GM12878 (cell line): ENCODE results near the gene HAP1. TPM values are rescaled to one million over a fixed set of nuclear protein-coding genes. Genes with fewer than 3 reads are reported as not detected.

ENCODE experiments used
- ATAC-seq: fragments of 200-7000 bp; cut with Tn5 transposase; 3 replicates; pipeline ENCODE4 v1.9.1; 2020; ENCODE audit warnings: mild to moderate bottlenecking, moderate library complexity
- BruUV-seq: library from RNA; stranded (reverse); fragments of 400-500 nt; replicated peaks from 2 replicates; lab custom pipeline; 2021; lab: Mats Ljungman, UMichigan
- CTCF ChIA-PET: fragments of 300-600 bp; sonication (Branson Sonifier 250); formaldehyde crosslinking; extraction: SDS; loops from one replicate; lab custom pipeline; 2021; ENCODE audit warnings: inconsistent platforms; lab: Yijun Ruan, JAX
- POLR2A ChIA-PET: fragments of 350-600 bp; formaldehyde crosslinking; extraction: SDS; loops from one replicate; lab custom pipeline; 2021; ENCODE audit warnings: inconsistent platforms; lab: Charles Lee
- RAD21 ChIA-PET: fragments of 300-600 bp; sonication (Branson Sonifier 250); formaldehyde crosslinking; loops from one replicate; lab custom pipeline; 2023; ENCODE audit warnings: antibody characterized with exemption; ENCODE audit not compliant: unreplicated experiment; lab: Charles Lee
- SMC1A ChIA-PET: fragments of 300-600 bp; sonication (Branson Sonifier 250); formaldehyde crosslinking; loops from one replicate; lab custom pipeline; 2023; ENCODE audit not compliant: unreplicated experiment, uncharacterized antibody; lab: Charles Lee
- DNase-seq: peaks from one replicate; pipeline ENCODE4 v3.0.0-alpha.2; 2011; ENCODE audit warnings: low read depth, low spot score
- FAIRE-seq: peaks from 3 replicates; lab custom pipeline; 2011; peaks lifted over from hg19 to GRCh38; lab: Jason Lieb, UNC
- H2AFZ ChIP-seq: 2 replicates; pipeline ENCODE4 v1.6.0; 2011; ENCODE audit warnings: low read depth, low read length, control low read depth; ENCODE audit not compliant: control insufficient read depth
- H3K27ac ChIP-seq: 2 replicates; pipeline ENCODE4 v1.5.1; 2011; ENCODE audit warnings: control low read depth; ENCODE audit not compliant: control insufficient read depth, insufficient read depth
- H3K27me3 ChIP-seq, 2 experiments: replicated peaks in 1 of 2; 2 replicates each; pipeline versions ENCODE4 v1.6.0 to v1.6.1; 2011; ENCODE audit warnings: low read length in 1 of 2; ENCODE audit not compliant: control insufficient read depth in 2 of 2, insufficient read depth in 2 of 2
- H3K36me3 ChIP-seq, 2 experiments: 2 replicates each; pipeline ENCODE4 v1.5.1; 2011; ENCODE audit warnings: low read length in 1 of 2; ENCODE audit not compliant: control insufficient read depth in 2 of 2, insufficient read depth in 2 of 2
- H3K4me1 ChIP-seq: 2 replicates; pipeline ENCODE4 v1.6.1; 2011; ENCODE audit warnings: mild to moderate bottlenecking, low read length, moderate library complexity, mixed read lengths; ENCODE audit not compliant: control insufficient read depth, insufficient read depth
- H3K4me2 ChIP-seq: 2 replicates; pipeline ENCODE4 v1.6.0; 2011; ENCODE audit warnings: control low read depth; ENCODE audit not compliant: control insufficient read depth, insufficient read depth
- H3K4me3 ChIP-seq: fragments of 200-600 bp; sonication (generic); 2 replicates; pipeline ENCODE4 v1.5.1; 2016
- H3K79me2 ChIP-seq: 2 replicates; pipeline ENCODE4 v1.6.0; 2011; ENCODE audit warnings: low read length; ENCODE audit not compliant: control insufficient read depth, insufficient read depth
- H3K9ac ChIP-seq: 2 replicates; pipeline ENCODE4 v1.8.0; 2011; ENCODE audit warnings: low read length, control low read depth, mixed read lengths; ENCODE audit not compliant: control insufficient read depth, insufficient read depth
- H3K9me3 ChIP-seq: replicated peaks from 3 replicates; pipeline ENCODE4 v1.5.1; 2011; ENCODE audit warnings: mild to moderate bottlenecking, low read length; ENCODE audit not compliant: control insufficient read depth, insufficient read depth
- H4K20me1 ChIP-seq: 2 replicates; pipeline ENCODE4 v1.6.0; 2011; ENCODE audit not compliant: control insufficient read depth, insufficient read depth
- ATF2 ChIP-seq: IDR thresholded peaks from 2 replicates; pipeline ENCODE4 v1.6.1; 2012; ENCODE audit warnings: low read length, inconsistent platforms
- POLR2A ChIP-seq: IDR thresholded peaks from 2 replicates; pipeline ENCODE4 v1.6.1; 2011; ENCODE audit warnings: low read depth, mild to moderate bottlenecking, low read length
- TCF7 ChIP-seq: IDR thresholded peaks from 2 replicates; pipeline ENCODE4 v1.6.1; 2014; ENCODE audit warnings: antibody characterized with exemption, borderline replicate concordance
- WGBS: methylation state at CpG from one replicate; pipeline ENCODE4 v1.1.6; 2016; ENCODE audit warnings: low lambda C conversion rate; ENCODE audit not compliant: insufficient replicate concordance, insufficient coverage; ENCODE audit errors: missing lambda C conversion rate; 5-methylcytosine and 5-hydroxymethylcytosine counted together
- in situ Hi-C: fragments of 300-500 bp; cut with MboI; formaldehyde crosslinking; loops from 9 replicates; pipeline ENCODE4 v1.14.3; 2018; ENCODE audit warnings: mixed read lengths
- intact Hi-C: fragments of 100-400 bp; cut with micrococcal nuclease; formaldehyde crosslinking; loops from one replicate; pipeline ENCODE4 v1.14.2; 2022; ENCODE audit not compliant: unreplicated experiment
- polyA plus RNA-seq, 11 experiments: library from polyadenylated mRNA; depleted of rRNA in 4 of 11; unstranded in 6 of 11; stranded (reverse) in 5 of 11; fragments of >200 nt; fragmentation: Nextera tagmentation in 4 of 11; fragmentation: Illumina TruSeq in 1 of 11; extraction: Ambion mirVana in 4 of 11; extraction: Trizol in 1 of 11; gene quantifications; 1 replicate in 1 of 11; 2 replicates in 10 of 11; pipeline versions ENCODE4 v1.2.1 to v1.2.3, GENCODE V29; 2011 to 2016; ENCODE audit warnings: inconsistent platforms in 2 of 11, missing spikeins in 2 of 11, low read depth in 1 of 11
- total RNA-seq, 4 experiments: library from RNA; depleted of rRNA in 3 of 4; stranded (reverse); fragments of >200 nt in 3 of 4; fragmentation: Illumina TruSeq in 1 of 4; extraction: Trizol in 1 of 4; gene quantifications; 2 replicates each; pipeline versions ENCODE4 v1.2.1 to v1.2.3, GENCODE V29; 2013 to 2021

HAP1 gene
- total and polyA plus RNA-seq, 10 of the 15 experiments (the other 5 are each of a cell fraction or from before 2014, with no cell fraction given), result not detected

DNA sequence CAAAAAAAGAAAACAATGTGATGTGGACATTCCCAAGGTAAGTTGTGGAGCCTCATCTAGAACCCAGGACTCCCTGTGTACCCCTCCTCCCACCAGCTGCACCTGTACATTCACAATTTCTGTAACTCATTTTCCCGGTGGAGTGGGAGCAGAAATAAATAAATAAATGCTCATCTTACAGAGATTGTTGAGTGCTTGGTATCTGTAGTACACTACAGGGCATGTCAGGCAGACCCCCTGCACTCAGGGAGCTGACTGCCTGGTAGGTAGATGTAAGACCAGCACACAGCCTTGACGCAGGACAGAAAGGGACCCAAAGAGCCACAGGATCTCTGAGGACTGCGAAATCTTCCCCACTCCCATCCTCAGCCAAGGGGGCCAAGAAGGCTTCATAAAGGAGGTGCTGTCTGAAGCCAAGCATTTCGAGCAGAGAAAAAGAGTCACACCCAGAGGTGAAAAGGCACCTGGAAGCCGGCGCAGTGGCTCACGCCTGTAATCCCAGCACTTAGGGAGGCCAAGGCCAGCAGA, 39.2 kb downstream of the HAP1 start:
- Histone ChIP-seq H3K4me3 (no peak overlapping the region), H3K27me3 (no peaks in the 10 kb centered on the region), H3K9me3 (no peaks in the 10 kb centered on the region), H4K20me1 (peaks cover 9% of the 10 kb centered on the region), H3K27ac (no peak overlapping the region), H3K4me1 (peaks cover 8% of the 10 kb centered on the region)
- WGBS, result 86% methylated on average over 7 of the region's 7 CpGs
- BruUV-seq, result no TSS peak
- intact Hi-C loops (no loop called here), in situ Hi-C loops (loop anchor here (25.0 kb wide), 2 partner anchors 1517 to 1667 kb away; partner anchors contain the start of gene TMEM106A)
- ChIA-PET CTCF (interaction anchor here (0.6 to 10.4 kb wide), 14 partner anchors 8 to 145 kb away, joined by 3 to 265 read pairs (median 6); partner anchors contain the start of gene GAST), RAD21 (interaction anchor here (1.1 to 2.8 kb wide), 8 partner anchors 13 to 46 kb away, joined by 3 to 38 read pairs (median 7); no protein-coding TSS in a partner anchor)
- no peak for DNase-seq
- TF ChIP-seq ATF2 (no peak), TCF7 (no peak), POLR2A (0 out of 2 replicates have a peak, but pooled peaks have one; percentile 35)
- TF ChIP-seq, all 136 proteins: peak for 1
- H3K4me2 ChIP-seq, result no peak overlapping the region
- POLR2A ChIA-PET, result interaction anchor here (0.6 to 3.1 kb wide), 3 partner anchors 16 to 145 kb away, joined by 3 to 16 read pairs (median 3); no protein-coding TSS in a partner anchor
- H3K9ac ChIP-seq, result no peak overlapping the region
- H3K79me2 ChIP-seq, result peaks cover 14% of the 10 kb centered on the region
- FAIRE-seq (no peak), ATAC-seq (peak; percentile 6; the same call in 1 of the 3 replicates)
- H2AFZ ChIP-seq, result no peak overlapping the region
- SMC1A ChIA-PET, result interaction anchor here (1.3 to 3.8 kb wide), 5 partner anchors 16 to 33 kb away, joined by 3 to 57 read pairs (median 9); no protein-coding TSS in a partner anchor
- peaks cover 18 to 29% of the 10 kb centered on the region in 2 experiments for H3K36me3 ChIP-seq
